Occipital lobe (tissue), 2 donors: ENCODE measurements around the gene ITGBL1. TPM values are rescaled to one million over a fixed set of nuclear protein-coding genes. Genes with fewer than 3 reads are reported as not detected.

Source experiments
- DNase-seq: peaks from one replicate; lab custom pipeline; 2025; lab: John Stamatoyannopoulos, UW
- total RNA-seq: library from RNA; depleted of rRNA; stranded (reverse); fragments of >200 nt; gene quantifications from one replicate; pipeline ENCODE4 v1.2.3, GENCODE V29; 2014

ITGBL1 gene
- total RNA-seq, 1 donor from 2014 or later: 1.1 TPM

DNA sequence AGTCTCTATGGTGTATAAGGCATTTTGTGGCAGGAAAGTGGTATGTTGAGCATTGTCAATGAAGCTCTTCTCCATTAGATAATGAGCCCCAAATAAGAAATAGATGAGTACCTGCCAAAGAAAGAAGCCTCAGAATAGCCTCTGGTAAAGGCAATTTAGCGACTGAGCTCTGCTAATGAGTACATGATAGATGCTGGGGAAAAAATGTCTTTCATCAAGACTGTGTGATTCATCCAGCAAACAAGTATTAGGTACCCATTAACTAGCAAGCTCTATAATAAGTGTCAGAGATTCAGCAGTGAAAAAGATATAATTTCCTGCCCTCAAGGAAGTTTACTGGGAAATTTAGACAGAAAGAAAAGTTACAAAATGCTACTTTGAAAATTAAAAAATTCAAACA lies 294.6 kb downstream of the ITGBL1 start:
- DNase-seq: no peak

DNA sequence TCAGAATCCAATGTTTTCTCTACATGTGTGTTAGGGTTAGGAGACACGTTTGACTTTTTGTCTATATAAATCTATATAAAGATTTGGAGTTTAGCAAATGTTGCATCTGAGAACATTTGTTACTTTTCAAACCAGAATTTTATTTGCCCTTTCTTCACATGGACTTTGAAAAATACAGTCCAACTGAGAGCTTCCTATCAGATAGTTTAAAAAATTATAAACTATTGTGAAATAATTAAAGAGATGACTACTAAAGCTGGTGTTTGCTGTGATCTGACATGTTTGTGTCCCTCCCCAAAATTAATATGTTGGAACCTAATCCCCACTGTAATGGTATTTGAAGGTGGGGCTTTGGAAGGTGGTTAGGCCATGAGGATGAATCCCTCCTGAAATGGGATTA lies 297.1 kb downstream of the ITGBL1 start:
- DNase-seq: no peak

DNA sequence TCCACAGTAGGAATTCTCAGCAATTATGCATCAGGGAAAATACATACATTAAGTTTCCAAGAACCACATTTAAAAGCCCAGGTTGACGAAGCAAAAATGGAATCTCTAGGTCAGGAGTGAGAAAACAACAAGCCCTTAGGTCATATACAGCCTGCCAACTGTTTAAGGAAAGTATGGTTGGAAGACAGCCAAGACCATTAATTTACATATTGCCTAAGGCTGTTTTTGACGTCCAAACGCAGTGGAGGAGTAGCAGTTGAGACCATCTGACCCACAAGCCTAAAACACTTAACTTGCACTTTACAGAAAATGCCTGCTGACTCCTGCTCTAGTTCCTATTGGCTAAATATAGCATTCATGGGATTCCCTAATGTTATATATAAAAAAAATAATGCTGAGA lies 299.0 kb downstream of the ITGBL1 start:
- DNase-seq: no peak

DNA sequence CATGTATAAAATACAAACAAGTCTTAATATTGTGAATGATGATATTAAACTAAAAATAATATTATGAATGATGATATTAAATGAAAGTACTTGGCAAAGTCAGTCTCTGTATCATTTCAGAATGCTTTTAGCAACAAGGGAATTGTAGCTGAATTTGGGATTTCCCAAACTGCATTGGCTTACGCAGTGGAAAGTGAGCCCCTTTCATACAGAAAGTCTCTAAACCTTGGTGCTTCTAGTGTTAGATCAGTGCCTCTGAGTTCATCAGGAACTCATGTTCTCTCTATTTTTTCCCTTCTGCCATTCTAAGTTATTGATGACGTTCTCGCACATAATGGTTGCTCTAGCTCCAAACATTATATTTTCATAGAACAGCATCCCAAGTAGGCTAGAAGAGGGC lies 300.0 kb downstream of the ITGBL1 start:
- DNase-seq: no peak

DNA sequence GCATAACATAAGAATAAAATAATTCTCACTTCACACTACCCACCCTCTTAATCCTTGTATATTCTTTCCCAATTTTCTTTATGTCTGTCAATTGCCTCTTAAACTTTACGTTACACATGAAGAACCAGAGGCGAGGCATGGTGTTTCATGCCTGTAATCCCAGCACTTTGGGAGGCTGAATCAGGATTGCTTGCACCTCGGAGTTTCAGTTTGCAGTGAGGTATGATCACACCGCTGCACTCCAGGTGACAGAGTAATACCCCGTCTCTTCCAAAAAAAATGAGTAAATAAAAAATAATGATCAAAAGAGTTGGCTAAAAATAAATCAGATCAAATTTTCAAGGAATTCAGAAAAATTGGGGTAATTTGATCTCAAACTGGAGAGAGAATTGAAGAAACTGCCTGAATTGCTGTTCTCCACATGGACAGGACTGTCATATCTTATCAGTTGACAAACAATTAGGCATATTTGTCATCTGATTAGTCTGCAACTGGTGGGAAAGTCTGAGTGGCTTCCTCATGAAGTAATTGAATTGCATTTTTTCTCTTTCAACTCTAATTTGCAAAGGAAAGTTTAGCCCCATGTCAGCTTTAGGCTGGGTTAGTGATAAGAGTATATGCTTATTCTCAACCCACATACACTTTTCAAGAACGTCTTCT lies 302.9 kb downstream of the ITGBL1 start:
- DNase-seq: no peak

DNA sequence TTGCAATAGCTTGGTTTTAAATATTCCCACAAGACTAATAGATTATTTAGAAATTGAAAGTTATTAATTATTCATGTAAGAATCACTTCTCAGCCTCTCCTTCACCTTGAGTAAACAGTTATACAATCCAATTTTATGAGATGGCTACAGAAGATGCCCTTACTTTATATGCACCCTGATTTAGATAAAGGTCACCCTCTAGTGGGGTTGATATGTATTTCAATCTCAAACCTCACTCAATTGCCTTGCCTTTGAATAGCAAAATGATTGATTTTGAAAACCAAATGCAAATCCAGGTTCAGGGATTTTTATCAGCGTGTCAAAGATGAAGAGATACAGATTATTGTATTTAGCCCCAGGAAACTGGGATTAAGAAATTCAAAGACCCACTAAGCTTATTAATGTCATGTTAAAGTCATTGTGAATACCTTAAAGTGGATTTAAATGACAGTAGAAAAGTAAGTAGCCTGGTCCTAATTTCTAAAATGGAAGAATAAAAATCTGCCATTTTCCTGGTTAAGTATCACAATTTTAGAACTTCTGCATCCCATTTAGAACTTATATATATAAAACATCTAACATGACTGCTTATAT lies 305.1 kb downstream of the ITGBL1 start:
- no peak for DNase-seq

DNA sequence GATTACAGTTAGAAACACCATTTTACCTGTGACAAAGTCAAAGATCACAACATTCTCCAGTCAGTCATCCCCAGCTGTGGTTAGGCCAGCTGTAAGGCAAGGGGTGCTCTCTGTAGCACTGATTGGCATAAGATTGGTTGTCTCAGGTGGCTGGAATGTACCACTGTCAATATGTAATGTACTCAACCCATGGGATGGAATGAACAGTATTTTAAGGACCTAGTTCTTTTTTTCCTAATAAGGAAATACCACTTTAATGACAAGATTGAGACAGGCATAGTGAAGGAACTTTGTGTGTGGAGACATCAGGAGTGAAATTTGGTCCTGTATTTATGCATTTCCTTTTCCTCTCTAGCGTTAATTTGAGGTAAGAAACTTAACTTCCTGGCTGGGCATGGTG lies 310.7 kb downstream of the ITGBL1 start:
- no peak for DNase-seq

Other genes with a start within 250 kb of the ITGBL1 start
- gene NALCN, start 36.2 kb upstream of the ITGBL1 start, total RNA-seq: 28.5 TPM